HG03521 (cell line): Measurements from ENCODE around the gene TIAM1.

ENCODE experiments used
- ATAC-seq: cut with Tn5 transposase; IDR thresholded peaks from one replicate; pipeline ENCODE4 v1.9.1; 2021; ENCODE audit warnings: mild to moderate bottlenecking, moderate library complexity; ENCODE audit not compliant: unreplicated experiment

Gene TIAM1

DNA sequence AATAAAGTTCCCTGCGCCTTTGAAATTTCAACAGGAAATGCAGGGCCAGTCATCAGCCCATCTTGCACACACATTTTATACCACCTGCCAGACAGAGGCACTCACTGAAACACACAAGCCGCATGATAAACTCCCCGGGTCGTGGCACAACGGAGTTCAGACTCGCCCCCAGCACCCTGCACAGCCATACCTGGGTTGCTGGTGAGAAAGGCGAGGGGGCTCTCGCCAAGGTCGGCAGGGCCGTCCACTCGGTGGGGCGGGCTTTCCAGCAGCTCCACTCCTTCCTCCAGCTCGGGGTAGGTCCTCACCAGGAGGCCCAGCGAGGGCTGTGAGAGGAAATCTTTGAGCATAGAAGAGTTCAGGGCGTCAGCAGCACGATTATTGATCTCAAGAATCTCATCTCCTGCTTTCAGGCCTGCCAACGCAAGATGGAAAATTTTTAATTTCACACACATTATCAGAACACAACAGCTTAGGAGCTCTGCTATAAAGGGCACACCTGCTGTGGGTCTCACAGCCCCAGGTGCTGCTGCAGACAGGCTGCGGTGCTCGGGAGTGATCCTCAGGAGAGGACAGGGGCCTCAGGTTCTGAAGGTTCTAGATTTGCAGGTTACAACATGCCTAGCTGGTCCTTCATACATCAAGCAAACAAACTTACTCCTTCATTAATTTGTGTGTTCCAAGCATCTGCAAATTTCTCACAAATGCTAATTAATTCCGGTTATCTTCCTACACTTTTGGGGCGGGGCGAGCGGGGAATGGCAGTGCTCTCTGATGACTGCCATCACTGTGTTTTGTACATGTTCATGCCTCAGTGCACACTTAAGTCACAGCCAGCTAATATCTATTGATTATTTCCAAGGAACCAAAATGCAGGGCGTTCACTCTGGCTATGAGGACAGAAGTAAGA is 161.6 kb downstream of the TIAM1 start:
- no peak for ATAC-seq

GRCh38 chr21:31181082-31181750 is 162.8 kb downstream of the TIAM1 start:
- ATAC-seq, result no peak

DNA sequence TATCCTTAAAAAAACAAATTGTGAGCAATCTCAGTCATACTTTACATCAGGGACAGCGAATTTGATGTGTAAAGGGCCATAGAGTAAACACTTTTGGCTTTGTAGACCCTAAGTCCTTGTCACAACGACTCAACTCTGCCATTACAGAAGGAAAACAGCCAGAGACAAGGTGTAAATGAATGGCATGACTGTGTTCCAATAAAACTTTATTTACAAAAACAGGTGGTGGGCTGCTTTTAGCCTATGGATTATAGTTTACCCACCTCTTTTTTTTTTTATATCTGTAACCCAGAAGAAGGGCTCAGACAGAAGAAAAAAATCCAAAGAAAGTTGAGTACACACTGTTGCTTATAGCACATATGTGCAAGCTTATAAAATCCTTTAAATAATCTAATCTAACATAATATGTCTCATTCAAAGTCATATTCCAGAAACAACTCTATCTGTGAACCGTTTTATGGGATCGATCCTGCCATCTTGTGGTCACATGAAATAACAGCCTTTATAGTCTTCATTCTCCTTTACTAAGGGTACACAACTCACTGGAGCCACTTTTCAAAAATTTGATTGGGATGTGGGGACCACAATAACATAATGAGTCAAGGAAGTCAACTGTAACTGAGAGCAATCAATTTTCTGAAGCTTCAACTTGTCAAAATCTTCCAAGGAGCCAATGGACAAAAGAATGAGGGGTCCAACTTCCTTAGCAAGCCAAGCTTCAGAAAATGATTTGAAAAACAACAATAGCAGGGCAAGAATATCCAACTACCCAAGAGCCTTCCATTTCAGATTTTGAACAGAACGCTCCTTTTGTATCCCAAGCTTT is 163.6 kb downstream of the TIAM1 start:
- no peak for ATAC-seq

DNA sequence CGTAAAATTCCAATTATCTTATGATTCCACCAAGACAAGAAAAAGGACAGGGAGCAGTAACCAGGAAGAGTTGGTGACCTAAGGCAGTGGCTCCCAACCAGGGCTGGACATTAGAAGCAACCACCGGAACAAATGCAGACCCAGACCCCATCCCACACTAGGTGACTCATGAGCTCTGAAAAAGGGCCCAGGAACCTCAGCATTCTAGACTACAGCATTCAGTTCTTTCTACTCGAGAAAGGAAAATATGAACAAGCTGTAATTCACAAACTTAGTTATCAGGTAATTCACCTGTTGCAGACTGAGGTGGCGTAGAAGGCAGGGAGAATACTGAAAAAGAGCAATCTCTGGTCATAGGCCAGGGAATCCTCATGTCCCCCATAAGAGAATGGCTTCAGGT is 167.3 kb downstream of the TIAM1 start:
- ATAC-seq, result no peak

DNA sequence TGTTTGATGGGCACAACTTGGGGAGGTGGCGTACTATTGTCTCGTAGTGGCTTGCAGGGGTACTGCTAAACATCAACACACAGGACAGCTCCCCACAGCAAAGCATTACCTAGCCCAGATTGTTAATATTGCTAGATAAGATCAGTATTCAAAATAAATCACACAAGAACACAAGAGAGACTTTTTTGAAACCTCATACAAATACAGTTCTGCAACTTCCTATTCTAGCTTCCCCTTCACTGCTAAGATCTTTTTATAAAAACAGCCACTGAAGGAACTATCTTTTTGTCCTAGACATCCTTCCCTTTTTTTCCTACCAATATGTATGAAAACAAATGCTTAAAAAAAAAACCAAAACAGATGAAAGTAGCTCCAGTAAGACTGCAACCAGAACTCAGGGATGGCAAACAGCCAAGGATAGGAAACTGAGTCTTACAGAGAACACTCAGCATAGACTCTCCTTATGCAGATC is 167.9 kb downstream of the TIAM1 start:
- no peak for ATAC-seq

DNA sequence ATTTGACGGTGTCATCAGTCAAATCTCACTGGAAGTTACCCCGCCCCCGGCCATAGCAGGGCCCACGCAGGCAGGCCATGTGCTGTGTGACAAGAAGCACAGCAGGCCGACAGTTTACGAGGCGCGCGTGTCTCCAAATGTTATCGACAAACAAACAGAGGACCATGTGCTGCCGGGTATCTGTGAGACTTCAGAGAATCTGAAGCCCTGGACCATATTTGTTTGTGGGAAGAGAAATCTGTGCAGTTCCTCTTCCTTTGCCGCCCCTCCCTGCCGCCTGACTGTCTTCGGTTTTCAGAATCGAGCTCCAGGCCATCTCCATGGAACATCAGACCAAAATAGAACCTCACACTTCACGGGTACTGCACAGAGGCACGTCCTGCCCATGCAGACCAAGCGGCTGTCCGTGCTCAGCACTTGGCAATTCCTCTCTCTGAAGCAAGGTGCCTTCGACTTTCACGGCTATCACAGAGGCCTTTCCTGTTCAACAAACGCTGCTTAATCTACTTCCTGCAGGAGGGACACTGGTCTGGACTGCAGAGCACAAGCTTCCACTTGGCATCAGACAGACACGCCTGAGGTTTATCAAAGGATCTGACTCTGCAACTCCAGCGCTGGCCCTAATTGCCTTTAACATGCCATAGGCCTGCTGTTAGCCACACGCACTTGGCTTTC is 170.0 kb downstream of the TIAM1 start:
- ATAC-seq, result no peak

- ATAC-seq, result no peak
These were observed 171.7 kb downstream of the TIAM1 start for GRCh38 chr21:31172328-31172727.

GRCh38 chr21:31164713-31165694 is 179.1 kb downstream of the TIAM1 start:
- ATAC-seq, result no peak

GRCh38 chr21:31162827-31163226 is 181.2 kb downstream of the TIAM1 start:
- no peak for ATAC-seq

- no peak for ATAC-seq
These were observed 181.9 kb downstream of the TIAM1 start for GRCh38 chr21:31162079-31162699.

- ATAC-seq, result no peak
These were observed 182.9 kb downstream of the TIAM1 start for GRCh38 chr21:31161157-31161556.

GRCh38 chr21:31159808-31160207 is 184.3 kb downstream of the TIAM1 start:
- no peak for ATAC-seq

GRCh38 chr21:31158789-31159581 is 185.1 kb downstream of the TIAM1 start:
- ATAC-seq, result no peak

DNA sequence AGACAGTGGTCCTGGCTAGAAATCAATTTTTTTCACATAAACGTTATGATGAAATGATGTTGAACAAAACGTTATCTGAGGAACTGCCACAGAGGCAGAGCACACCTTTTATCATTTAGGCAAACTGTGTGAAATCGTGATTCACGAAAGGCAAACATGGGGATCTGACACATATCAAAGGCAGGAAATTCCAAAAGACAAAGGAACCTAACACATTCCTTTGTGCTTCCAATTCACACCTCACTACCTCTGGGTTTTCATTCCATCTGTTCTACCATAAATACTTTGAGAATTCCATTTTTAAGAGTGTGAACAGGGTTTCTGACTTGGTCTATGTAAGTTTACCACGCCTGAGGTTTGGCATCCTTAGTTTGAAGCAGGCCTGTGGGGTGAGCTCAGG is 186.3 kb downstream of the TIAM1 start:
- no peak for ATAC-seq

- ATAC-seq, result no peak
These were observed 187.4 kb downstream of the TIAM1 start for GRCh38 chr21:31156662-31157061.

DNA sequence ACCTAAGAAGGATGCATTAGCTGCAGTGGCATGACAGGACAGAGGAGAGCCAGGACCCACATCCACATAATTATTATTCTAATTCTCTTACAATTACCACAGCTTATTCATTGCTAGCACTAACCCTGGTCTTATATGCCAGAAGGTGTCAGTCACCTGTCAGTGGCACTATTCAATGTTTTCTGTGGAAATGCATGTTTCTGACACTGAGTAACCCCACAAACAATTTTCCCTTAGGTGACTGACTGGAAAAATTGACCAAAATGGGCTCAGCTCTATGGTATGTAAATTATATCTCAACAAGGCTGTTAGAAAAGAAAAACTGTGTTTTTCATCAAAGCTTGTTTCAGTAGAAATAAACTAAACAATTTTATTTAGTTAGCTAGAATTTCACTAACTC is 187.9 kb downstream of the TIAM1 start:
- ATAC-seq, result no peak

DNA sequence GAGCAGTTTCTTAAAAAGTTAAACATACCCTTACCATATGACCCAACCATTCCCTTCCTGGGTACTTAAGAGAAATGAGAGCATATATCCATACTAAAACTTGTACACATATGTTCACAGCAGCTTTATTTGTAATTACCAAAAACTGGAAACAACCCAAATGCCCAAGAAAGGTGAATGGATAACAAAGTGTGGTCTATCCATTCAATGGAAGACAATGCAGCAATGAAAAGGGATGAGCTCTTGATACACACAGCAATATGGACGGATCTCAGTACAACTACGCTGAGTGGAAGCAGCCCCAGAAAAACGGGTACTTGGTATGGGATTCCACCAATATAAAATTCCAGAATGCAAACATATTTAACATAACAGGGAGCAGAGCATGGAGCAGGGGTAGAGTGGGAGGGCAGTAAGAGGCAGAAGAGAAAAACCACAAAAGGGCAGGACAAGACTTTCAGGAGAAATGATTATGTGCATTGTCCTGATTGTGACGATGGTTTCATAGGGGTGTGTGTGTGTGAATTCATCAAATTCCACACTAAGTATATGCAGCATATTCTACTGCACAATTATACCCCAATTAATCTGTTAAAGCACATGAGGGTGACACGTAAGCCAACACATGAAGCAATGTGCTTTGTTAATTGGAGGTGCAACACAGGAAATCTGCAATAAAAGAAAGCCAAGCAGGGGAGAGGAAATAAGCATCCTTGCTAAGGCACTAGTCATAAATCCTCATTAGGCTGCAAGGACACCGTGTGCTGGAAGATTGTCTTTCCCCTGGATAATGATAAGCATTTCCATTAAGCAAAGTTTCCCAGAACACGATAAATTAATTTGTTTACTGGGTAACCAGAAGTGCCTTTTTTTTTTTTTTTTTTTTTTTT is 192.7 kb downstream of the TIAM1 start:
- no peak for ATAC-seq
